ENCODE data around the gene TSFM.

DNA sequence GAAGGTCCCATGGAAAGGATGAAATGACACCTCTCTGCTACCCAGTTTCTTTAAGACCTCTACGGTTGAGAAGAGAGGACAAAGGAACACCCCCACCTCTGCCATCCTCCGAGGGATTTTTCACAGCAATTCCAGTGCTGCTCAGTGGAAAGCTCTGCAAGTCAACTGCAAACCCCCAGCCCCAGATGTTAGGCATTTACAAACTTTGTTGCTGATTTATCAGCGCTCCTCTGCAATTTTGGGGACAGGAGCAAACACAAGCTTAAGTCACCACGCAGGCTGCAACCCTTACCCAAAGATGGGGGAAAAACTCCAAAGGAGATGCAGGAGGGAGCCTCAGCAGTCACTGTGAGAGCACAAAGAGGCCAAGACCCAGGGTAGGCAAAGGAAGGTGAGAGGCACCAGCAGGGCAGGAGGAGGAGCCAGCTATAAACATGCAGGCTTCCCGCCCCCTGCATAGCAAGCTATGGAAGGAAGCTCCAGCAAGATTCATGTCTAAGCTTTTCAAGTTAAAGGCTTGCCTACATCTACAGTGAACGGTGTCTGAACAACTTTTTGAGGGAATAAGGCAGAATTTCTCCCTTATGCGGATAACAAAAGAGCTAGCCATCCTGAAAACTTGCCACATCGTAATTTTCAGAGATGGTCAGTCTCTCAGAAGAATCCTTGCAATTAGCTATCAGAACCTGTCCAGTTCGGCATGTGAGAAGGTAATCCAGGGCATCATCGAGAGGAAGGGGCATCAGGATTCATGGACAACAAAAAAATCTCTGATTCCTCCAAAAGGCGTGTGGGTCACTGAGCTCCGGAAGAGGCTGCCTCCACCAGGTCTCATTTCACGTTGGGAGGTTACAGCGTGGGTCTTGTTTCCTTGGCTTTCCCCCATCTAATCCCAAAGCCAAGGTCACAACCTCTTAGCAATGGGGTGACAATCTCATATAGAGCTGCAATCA, 60.0 kb downstream of the TSFM start:
- TF ChIP-seq POLR2AphosphoS5 (IDR thresholded peaks at IDR 0.05), result no peak
- no peak for TF ChIP-seq CTCF (IDR thresholded peaks at IDR 0.05)

Data from suprapubic skin (tissue), 3 donors.